SK-MEL-5 (cell line): ENCODE measurements around the gene CALM3. TPM values are rescaled to one million over a fixed set of nuclear protein-coding genes. Genes with fewer than 3 reads are reported as not detected.
"Not testable (repeated sequence)": the region's sequence is repeated elsewhere in the genome, so short reads cannot be mapped to it uniquely, and the experiment has no call there.

Experiments
- DNase-seq: peaks from one replicate; pipeline ENCODE4 v3.0.0-alpha.2; 2016; ENCODE audit warnings: low read depth, low spot score
- in situ Hi-C: cut with HindIII; loops from 2 replicates; pipeline ENCODE4 v1.10.0; 2016; ENCODE audit warnings: low sequenced_read_pairs, high pct_unique_total_duplicates, low pct_unique_long_range_greater_than_20kb
- total RNA-seq: library from RNA; depleted of rRNA; stranded (reverse); fragments of >200 nt; shearing (Covaris generic); gene quantifications from 2 replicates; pipeline ENCODE4 v1.2.3, GENCODE V29; 2014

CALM3 gene
- total RNA-seq, 1 experiment from 2014 or later = 117 TPM

GRCh38 chr19:46624958-46625661, 24.0 kb downstream of the CALM3 start, which contains the start of gene PTGIR:
PTGIR (minus strand) TSS chr19:46625089; CDS start chr19:46624225, 864 bp downstream.
- in situ Hi-C loops = no loop called here
- DNase-seq = no peak

- DNase-seq = no peak
- in situ Hi-C loops = no loop called here
These were observed 24.6 kb downstream of the CALM3 start for GRCh38 chr19:46625731-46626130.

- in situ Hi-C loops = no loop called here
- DNase-seq = no peak
These were observed 25.3 kb downstream of the CALM3 start for GRCh38 chr19:46626446-46626845.

GRCh38 chr19:46628970-46629369, 27.8 kb downstream of the CALM3 start:
- DNase-seq, in situ Hi-C loops: not testable (repeated sequence)

- no peak for DNase-seq
- in situ Hi-C loops = no loop called here
These were observed 28.5 kb downstream of the CALM3 start for GRCh38 chr19:46629546-46630025.

GRCh38 chr19:46630586-46631205, 29.6 kb downstream of the CALM3 start:
- in situ Hi-C loops = no loop called here
- DNase-seq = no peak

GRCh38 chr19:46631481-46631880, 30.4 kb downstream of the CALM3 start:
- DNase-seq = no peak
- in situ Hi-C loops = no loop called here

GRCh38 chr19:46633130-46633529, 32.0 kb downstream of the CALM3 start:
- DNase-seq = no peak
- in situ Hi-C loops = no loop called here

GRCh38 chr19:46634045-46634655, 33.0 kb downstream of the CALM3 start:
- in situ Hi-C loops = no loop called here
- DNase-seq = peak; percentile 88

GRCh38 chr19:46634656-46635218, 33.6 kb downstream of the CALM3 start:
- no peak for DNase-seq
- in situ Hi-C loops = no loop called here

GRCh38 chr19:46635920-46636761, 35.0 kb downstream of the CALM3 start, which contains the start of gene GNG8:
GNG8 (minus strand) TSS chr19:46636202; CDS start chr19:46634682, 1,520 bp downstream.
- in situ Hi-C loops = no loop called here
- DNase-seq = no peak

GRCh38 chr19:46637224-46637623, 36.1 kb downstream of the CALM3 start:
- no peak for DNase-seq
- in situ Hi-C loops = no loop called here

- in situ Hi-C loops = no loop called here
- peak; percentile 46 for DNase-seq
These were observed 38.4 kb downstream of the CALM3 start for GRCh38 chr19:46639358-46640182.

- in situ Hi-C loops = no loop called here
- no peak for DNase-seq
These were observed 39.5 kb downstream of the CALM3 start for GRCh38 chr19:46640656-46641055.

GRCh38 chr19:46644720-46645119, 43.6 kb downstream of the CALM3 start:
- in situ Hi-C loops = no loop called here
- no peak for DNase-seq

- in situ Hi-C loops = no loop called here
These were observed 45.3 kb downstream of the CALM3 start for GRCh38 chr19:46646402-46646801.

More at GRCh38 chr19:46646402-46646801, 45.3 kb downstream of the CALM3 start:
- no peak for DNase-seq
